ENCODE measurements around the gene OR4D2. TPM values are rescaled to one million over a fixed set of nuclear protein-coding genes. Genes with fewer than 3 reads are reported as not detected.

Gene OR4D2
- total RNA-seq, 1 donor from 2014 or later = not detected

GRCh38 chr17:58219007-58219788 is 52.4 kb downstream of the OR4D2 start, which contains the start of gene MKS1:
TSS of gene MKS1 (minus strand) at chr17:58219255. CDS start at chr17:58219230, 25 bp downstream.
- Mint-ChIP-seq H3K4me1 (ENCODE audit: low read depth) (peaks cover 5% of the 10 kb centered on the region), H3K4me3 (ENCODE audit: low read depth) (peak within 1 kb of the TSS; percentile 92), H3K27ac (peak within 1 kb of the TSS; percentile 95), H3K27me3 (peaks cover 14% of the 10 kb centered on the region), H3K9me3 (ENCODE audit: low read depth) (no peaks in the 10 kb centered on the region), H3K36me3 (ENCODE audit: insufficient read depth) (no peaks in the 10 kb centered on the region)
- peak; percentile 68 for TF ChIP-seq CTCF (IDR thresholded peaks at IDR 0.05; ENCODE audit: unreplicated experiment)
- DNase-seq (ENCODE audit: low spot score, unreplicated experiment) = peak; percentile 95

- DNase-seq (ENCODE audit: low spot score, unreplicated experiment) = no peak
- no peak for TF ChIP-seq CTCF (IDR thresholded peaks at IDR 0.05; ENCODE audit: unreplicated experiment)
- Mint-ChIP-seq H3K9me3 (ENCODE audit: low read depth) (no peaks in the 10 kb centered on the region), H3K4me3 (ENCODE audit: low read depth) (peak overlapping the region; percentile 92), H3K27ac (peak overlapping the region; percentile 95), H3K27me3 (peaks cover 17% of the 10 kb centered on the region), H3K4me1 (ENCODE audit: low read depth) (peaks cover 5% of the 10 kb centered on the region), H3K36me3 (ENCODE audit: insufficient read depth) (no peaks in the 10 kb centered on the region)
Observed at GRCh38 chr17:58219789-58220183, 53.0 kb downstream of the OR4D2 start.

Other genes with a start within 250 kb of the OR4D2 start
- 29.2 and 30.8 TPM in 2 replicates for gene CUEDC1, start 211.6 kb upstream of the OR4D2 start, total RNA-seq
- gene VEZF1, start 178.7 kb upstream of the OR4D2 start, total RNA-seq = 103 and 110 TPM in 2 replicates
- gene SRSF1, start 159.7 kb upstream of the OR4D2 start, total RNA-seq = 319 and 326 TPM in 2 replicates
- gene DYNLL2, start 83.6 kb upstream of the OR4D2 start, total RNA-seq = 50.9 and 51.6 TPM in 2 replicates
- gene OR4D1, start 18.6 kb upstream of the OR4D2 start, total RNA-seq = not detected in 2 replicates
- gene EPX, start 25.7 kb downstream of the OR4D2 start, total RNA-seq = not detected in 2 replicates
- 40.0 and 44.3 TPM in 2 replicates for gene MKS1, start 52.3 kb downstream of the OR4D2 start, total RNA-seq
- gene LPO, start 71.6 kb downstream of the OR4D2 start, total RNA-seq = 0.16 TPM in 1 of 2 replicates, not detected in the other
- gene MPO, start 114.0 kb downstream of the OR4D2 start, total RNA-seq = not detected in 2 replicates
- gene TSPOAP1, start 161.8 kb downstream of the OR4D2 start, total RNA-seq = 101 and 105 TPM in 2 replicates
- gene SUPT4H1, start 185.2 kb downstream of the OR4D2 start, total RNA-seq = 89.6 and 95.7 TPM in 2 replicates